DMS153 treated with DMSO at 0.1 percent for 48 hours (cell line): ENCODE results near the gene DAB2IP.
"Not testable (repeated sequence)": the region's sequence is repeated elsewhere in the genome, so short reads cannot be mapped to it uniquely, and the experiment has no call there.

Experiments used
- DNase-seq: peaks from one replicate; lab custom pipeline; 2025; ENCODE audit not compliant: unreplicated experiment; lab: John Stamatoyannopoulos, UW

DAB2IP gene

DNA sequence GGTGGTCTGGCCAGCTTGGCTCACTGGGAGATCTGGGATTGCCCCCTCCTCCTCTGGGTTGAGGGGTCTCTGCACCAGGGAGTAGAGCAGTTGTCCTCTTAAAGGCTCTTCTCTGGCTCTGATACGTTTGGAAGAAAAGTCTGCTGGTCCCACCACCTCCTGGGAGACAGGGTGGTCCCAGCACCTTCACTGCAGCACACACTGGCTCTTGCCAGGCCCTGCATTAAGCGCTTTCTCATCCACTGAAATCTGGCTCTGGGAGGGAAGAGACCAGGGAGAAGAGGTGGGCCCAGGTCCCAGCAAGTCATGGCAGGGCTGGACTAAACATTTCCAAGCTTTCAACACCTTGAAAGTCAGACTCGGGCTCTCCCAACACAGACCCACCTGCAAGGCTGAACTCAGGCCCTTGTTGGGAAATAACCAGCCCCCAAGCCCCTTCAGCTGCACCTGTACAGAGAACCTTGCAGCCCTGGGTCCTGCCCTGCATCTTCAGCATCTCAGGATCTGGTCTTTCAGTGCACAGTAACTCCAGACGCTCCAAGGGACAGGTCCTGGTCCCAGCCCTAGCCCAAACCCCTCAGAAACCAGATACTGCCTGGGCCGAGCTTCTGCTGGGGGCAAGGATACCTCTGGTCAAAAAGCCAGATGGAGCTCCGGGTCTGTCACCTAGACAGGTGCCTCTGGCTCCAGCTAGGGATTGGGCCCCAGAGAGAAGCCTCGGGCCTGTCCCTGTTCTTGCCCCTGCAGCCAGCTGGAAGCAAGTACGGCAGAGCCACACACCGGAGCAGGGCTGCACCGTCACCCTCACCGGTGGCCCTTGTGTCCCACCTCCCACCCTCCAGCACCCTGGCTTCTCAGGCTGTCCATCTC is 134.5 kb downstream of the DAB2IP start:
- DNase-seq: no peak

GRCh38 chr9:121786543-121786948 is 135.1 kb downstream of the DAB2IP start:
- no peak for DNase-seq

GRCh38 chr9:121786998-121787422 is 135.6 kb downstream of the DAB2IP start:
- DNase-seq: no peak

- no peak for DNase-seq
Observed at GRCh38 chr9:121788686-121789366, 137.4 kb downstream of the DAB2IP start.

DNA sequence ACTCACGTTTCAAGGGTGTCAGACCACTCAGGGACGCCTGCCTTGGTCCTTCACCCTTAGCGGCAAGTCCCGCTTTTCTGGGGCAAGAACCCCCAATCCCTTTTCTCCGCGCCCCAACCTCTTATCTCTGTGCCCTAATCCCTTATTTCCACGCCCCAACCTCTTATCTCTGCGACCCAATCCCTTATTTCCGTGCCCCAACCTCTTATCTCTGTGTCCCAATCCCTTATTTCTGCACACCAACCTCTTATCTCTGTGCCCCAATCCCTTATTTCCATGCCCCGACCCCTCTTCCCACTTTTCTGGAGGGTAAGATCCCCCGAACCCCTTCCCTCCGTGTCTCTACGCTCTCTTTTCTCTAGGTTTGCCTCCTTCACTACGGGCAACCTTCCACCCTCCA is 139.4 kb downstream of the DAB2IP start:
- DNase-seq: no peak

GRCh38 chr9:121792476-121792875 is 141.0 kb downstream of the DAB2IP start:
- not testable (repeated sequence) for DNase-seq

DNA sequence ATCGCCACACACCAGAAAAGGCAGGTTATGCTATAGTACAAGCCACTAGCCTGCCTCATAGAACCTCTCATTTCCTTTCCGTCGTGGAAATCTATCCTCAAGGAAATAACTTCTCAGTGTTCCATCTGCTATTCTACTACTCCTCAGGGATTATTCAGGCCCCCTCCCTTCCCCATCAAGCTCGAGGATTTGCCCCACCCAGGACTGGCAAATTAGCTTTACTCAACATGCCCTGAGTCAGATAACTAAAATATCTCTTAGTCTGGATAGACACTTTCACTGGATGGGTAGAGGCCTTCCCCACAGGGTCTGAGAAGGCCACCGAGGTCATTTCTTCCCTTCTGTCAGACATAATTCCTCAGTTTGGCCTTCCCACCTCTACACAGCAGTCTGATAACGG is 142.9 kb downstream of the DAB2IP start:
- not testable (repeated sequence) for DNase-seq

GRCh38 chr9:121797081-121797480 is 145.6 kb downstream of the DAB2IP start:
- DNase-seq: no peak

GRCh38 chr9:121798941-121799340 is 147.5 kb downstream of the DAB2IP start:
- DNase-seq: no peak

GRCh38 chr9:121800376-121800775 is 148.9 kb downstream of the DAB2IP start:
- DNase-seq: no peak

DNA sequence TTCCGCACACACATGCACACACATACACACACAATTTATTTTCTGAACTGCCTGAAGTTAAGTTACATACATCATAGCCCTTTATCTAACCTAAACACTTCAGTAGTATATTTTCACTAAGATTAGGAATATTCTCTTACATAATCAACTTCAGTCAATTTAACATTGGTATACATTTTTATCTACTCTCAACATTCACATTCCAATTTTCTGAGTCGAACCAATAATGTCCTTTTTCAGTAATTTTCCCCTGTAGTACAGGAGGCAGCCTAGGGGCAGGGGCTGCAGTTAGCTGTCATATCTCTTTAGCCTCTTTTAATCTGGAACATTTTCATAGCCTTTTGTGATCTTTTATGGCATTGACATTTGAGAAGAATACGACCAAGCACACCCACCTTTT is 150.1 kb downstream of the DAB2IP start:
- no peak for DNase-seq

DNA sequence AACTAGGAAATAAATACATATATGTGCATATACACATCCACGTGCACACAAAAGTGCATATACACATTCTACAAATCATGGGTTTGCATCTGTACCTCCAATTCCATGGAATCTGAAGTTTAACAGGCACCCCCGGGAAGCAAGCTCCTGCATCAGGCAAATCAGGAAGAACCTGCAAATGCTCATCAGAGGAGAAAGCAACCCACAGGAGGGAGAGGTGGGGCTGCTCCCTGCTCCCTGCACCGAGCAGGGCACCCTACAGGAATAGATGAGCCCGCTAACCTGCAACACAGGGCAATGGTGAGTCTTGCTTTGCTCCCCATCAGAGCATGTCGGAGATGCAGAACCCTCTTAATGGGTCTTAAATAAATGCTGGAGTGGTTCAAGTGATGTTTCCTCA is 151.3 kb downstream of the DAB2IP start:
- DNase-seq: no peak

- DNase-seq: no peak
Observed at GRCh38 chr9:121807069-121807822, 155.8 kb downstream of the DAB2IP start.

DNA sequence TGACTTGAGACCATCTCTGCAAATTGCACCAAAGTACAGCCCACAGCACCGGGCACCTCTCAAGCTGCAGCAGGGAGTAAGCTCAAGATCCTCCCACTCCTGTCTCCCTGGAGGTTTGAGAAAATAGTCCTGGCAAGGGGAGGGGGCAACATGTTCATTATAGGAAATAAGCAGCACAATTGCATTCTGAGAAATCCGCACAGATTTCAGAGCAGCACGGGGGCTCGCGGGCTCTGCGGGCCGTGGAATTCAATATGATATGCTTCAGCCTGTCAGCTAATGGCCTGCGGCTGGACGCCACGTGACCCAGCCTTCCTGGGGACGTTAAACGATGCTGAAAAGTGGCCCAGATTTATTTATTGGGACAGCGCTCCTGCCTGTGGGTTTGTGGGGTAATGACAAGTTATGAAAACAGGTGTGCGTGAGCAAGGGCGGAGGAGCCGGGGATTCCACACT is 156.4 kb downstream of the DAB2IP start:
- DNase-seq: no peak

DNA sequence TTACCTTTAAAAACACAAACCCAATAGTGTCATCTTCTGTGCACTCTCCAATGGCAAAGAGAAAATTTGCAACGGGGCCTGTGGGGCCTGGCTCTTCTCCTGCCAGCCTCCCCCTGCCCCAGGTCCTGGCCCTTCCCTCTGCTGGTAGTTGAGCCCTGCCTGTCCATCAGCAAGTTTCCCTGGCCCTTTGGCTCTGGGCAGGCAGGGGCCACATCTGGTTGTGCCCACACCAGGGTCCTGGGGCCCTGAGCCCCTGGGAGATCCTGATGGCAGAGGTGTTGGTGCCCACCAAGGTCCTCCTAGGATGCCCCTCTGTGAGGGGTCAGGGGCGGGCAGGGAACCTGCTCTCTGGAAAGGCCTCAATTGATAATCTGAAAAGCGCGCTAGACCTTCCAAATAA is 157.3 kb downstream of the DAB2IP start:
- no peak for DNase-seq

- no peak for DNase-seq
Observed at GRCh38 chr9:121809356-121810050, 158.1 kb downstream of the DAB2IP start.

GRCh38 chr9:121810489-121810888 is 159.1 kb downstream of the DAB2IP start:
- DNase-seq: no peak

DNA sequence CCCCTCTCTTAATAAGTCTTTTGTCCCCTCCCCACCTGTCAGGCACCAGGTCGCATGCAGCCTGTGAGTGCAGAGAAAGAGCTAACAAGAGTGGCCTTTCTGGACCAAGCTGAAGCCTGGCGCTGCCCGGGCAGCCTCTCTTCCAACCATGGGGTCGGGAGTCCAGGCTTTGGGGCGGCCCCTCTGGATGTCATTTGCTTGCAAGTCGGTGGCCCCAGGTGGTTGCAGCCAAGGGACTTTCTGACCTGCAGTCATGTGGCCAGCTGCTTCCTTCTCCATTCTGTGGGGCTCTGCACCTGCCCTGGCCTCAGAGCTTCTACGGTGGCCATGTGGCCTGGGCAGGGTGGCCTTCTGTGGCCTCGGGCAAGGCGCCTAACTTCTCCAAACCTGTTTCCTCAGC is 159.7 kb downstream of the DAB2IP start:
- DNase-seq: no peak

DNA sequence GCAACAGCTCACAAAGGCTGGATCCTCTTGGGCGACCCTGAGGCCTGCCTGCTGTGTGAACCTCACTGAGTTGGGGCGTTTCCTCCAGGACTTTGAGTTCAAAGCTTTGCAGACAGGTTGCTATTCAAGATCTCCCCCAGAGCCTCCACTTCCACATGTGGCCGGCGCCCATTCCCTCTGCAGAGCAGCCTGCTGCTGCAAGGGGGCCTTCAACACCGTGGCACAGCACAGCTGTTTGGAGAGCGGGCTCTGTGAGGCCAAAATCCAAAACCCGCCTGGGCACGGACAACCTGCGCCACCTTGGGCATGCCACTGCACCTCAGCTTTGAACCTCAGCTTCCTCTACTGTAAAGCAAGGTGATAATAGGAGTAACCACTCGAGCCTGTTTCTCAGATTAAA is 160.3 kb downstream of the DAB2IP start:
- DNase-seq: no peak

DNA sequence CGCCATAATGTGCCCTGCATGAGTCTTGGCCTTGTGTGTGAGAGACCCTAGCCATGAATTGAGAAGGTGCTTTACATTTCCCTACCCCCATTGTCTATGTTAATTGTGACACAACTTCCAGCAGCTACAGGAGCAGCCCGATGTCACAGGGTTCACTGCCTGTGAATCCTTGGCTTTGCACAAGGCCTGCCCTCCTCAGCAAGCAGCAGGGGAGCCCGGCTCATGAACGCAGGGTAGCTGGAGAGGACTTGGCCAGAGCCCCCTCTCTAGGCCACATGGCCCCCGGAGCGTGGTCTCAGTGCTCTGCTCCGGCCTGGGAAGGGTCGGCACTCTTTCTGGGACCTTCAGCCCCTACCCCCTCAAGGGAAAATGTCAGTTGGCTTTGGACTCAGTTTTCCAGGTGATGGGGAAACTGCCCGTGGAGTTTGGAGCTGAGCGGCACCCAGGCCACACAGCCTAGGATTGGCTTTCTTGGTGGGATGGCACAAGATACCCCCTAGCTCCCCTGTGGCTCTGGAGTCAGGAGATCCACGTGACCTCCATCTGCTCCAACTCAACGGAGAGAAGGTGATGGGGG is 160.8 kb downstream of the DAB2IP start:
- no peak for DNase-seq
